Colonic mucosa (tissue), 4 donors: ENCODE data around the gene STRA8. TPM values are rescaled to one million over a fixed set of nuclear protein-coding genes. Genes with fewer than 3 reads are reported as not detected.
"Not testable (repeated sequence)": the region's sequence is repeated elsewhere in the genome, so short reads cannot be mapped to it uniquely, and the experiment has no call there.

ENCODE experiments used
- DNase-seq: peaks from one replicate; pipeline ENCODE4 v3.0.0-alpha.2; 2020
- H3K27ac ChIP-seq: fragments of 200-600 bp; one replicate; pipeline ENCODE4 v1.8.0; 2021
- H3K27me3 ChIP-seq: fragments of 200-600 bp; one replicate; pipeline ENCODE4 v1.8.0; 2021
- H3K36me3 ChIP-seq: fragments of 200-600 bp; one replicate; pipeline ENCODE4 v1.8.0; 2021
- H3K4me1 ChIP-seq: fragments of 200-600 bp; one replicate; pipeline ENCODE4 v1.8.0; 2021; ENCODE audit warnings: mild to moderate bottlenecking
- H3K4me3 ChIP-seq: fragments of 200-600 bp; one replicate; pipeline ENCODE4 v1.8.0; 2021
- H3K9ac ChIP-seq, 2 donors: one replicate each; pipeline ENCODE4 v1.7.0; 2013; ENCODE audit warnings: control low read depth in 2 of 2, low read depth in 2 of 2, low read length in 2 of 2
- H3K9me3 ChIP-seq: fragments of 200-600 bp; one replicate; pipeline ENCODE4 v1.8.0; 2021
- CTCF ChIP-seq: fragments of 200-600 bp; IDR thresholded peaks from one replicate; pipeline ENCODE4 v1.8.0; 2022; ENCODE audit warnings: antibody characterized with exemption, mild to moderate bottlenecking
- intact Hi-C: fragments of 100-400 bp; cut with DNase I; formaldehyde crosslinking; loops from one replicate; pipeline ENCODE4 v1.14.1; 2022
- total RNA-seq, 2 donors: library from RNA; stranded (reverse); fragmentation: NEBNext Ultra II Directional in 1 of 2; extraction: Animal tissue kit (Norgen Biotek cat#: 25700) in 1 of 2; gene quantifications; one replicate each; pipeline ENCODE4 v1.2.1, GENCODE V29; 2021
- donor health status: healthy.
- donor health status: DM: no; HTN: no; CAD: no.
- donor health status: DM: no; HTN: no; CAD: no.

Gene STRA8
- total RNA-seq, 2 donors from 2014 or later: not detected

DNA sequence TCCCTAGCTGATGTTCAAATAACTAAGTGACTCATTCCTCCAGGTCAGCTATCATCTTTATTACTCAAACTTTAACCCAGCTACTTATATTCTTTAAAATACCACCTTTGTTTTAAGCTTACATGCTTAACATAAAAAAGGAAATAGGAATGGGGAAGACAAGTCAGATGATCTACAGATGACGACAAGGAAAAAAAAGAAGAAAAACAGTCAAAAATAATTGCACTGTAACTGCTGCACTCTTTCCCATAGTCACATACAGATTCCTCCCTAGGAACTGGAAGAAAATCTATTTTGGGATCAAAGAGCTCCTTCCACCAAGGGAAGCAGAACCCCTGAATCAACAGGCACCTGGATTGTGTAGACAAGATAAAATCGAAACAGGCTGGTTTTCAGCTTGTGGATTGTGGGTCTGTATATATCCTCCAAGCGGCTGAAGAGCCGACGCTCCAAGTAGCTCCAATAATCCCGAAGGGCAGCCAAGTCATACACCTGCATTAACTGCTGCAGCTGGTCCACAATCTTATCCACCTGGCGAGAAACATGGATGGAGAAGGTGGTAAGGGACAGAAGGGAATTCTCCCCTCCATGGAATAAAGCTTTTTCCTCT, 24.3 kb upstream of the STRA8 start:
- no peak overlapping the region for H3K4me3 ChIP-seq
- H3K9ac ChIP-seq: no peak overlapping the region
- TF ChIP-seq CTCF: no peak
- no peaks in the 10 kb centered on the region for H3K36me3 ChIP-seq
- no peak overlapping the region for H3K27ac ChIP-seq
- DNase-seq: no peak
- intact Hi-C loops: no loop called here
- no peaks in the 10 kb centered on the region for H3K9me3 ChIP-seq
- no peaks in the 10 kb centered on the region for H3K4me1 ChIP-seq
- H3K27me3 ChIP-seq: no peaks in the 10 kb centered on the region

DNA sequence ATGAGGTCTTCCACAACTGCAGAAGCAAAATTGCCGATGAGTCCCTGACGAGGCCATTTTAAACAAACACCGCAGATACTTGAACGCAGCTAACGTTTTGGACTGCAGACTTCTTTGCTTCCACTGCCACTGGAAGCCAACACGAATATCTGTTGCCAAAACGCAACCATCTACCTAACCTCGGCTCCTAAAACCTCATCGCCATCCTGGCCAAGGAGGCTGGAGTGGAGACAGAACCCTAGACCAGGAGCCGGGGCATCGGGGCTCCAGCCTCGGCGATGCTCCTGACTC, 22.8 kb upstream of the STRA8 start:
- no peak for TF ChIP-seq CTCF
- Histone ChIP-seq H3K27ac (peak overlapping the region; percentile 66), H3K4me1 (no peaks in the 10 kb centered on the region), H3K9me3 (no peaks in the 10 kb centered on the region), H3K4me3 (peak overlapping the region; percentile 87), H3K9ac (peak overlapping the region; percentile 88 to 95), H3K27me3 (no peaks in the 10 kb centered on the region), H3K36me3 (no peaks in the 10 kb centered on the region)
- intact Hi-C loops: no loop called here
- no peak for DNase-seq

DNA sequence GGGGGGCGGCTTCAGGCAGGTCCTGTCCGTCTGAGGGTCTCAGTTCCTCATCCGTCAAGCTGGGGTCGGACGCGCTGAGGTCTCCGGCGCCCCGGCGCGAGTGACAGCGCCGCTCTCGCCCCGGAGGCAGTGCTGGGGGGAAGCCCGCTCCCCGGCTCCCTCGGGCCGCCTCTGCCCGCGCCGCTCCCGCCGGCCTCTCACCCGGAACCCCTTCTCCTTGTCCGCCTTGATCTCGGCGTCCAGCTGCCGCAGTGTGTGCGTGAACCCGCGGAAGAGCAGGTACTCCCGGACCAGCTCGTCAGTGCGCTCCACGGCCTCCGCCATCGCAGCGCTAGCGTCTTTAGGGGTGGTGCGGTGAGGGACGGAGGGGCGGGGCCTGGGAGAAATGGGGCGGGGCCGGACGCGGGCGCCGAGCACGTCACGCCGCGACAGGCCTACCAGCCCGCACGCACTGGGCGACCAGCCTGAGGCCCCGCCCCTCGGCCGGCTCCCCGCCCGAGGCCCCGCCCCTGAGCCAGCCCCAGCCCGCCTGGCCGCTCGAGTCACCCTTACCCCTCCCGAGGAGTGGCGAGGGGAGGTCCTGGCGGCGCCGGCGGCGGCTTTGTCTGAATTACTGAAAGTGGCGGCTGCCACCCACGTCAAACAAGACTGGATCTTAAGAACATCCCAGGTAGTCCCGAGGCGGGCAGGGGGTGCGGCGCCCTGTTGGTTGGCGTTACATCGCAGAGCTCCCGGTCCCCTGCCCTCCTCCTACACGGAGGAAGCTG, 22.3 kb upstream of the STRA8 start, which contains the start of gene WDR91:
Gene WDR91 (minus strand): TSS at position 348 of the 767 bp plus-strand sequence. CDS start 24 bp downstream, at position 324.
- Histone ChIP-seq H3K36me3 (no peaks in the 10 kb centered on the region), H3K9ac (peak within 1 kb of the TSS; percentile 88 to 95), H3K4me3 (peak within 1 kb of the TSS; percentile 87), H3K4me1 (no peaks in the 10 kb centered on the region), H3K27ac (peak within 1 kb of the TSS; percentile 66), H3K27me3 (no peaks in the 10 kb centered on the region), H3K9me3 (no peaks in the 10 kb centered on the region)
- DNase-seq: peak; percentile 97
- no peak for TF ChIP-seq CTCF
- intact Hi-C loops: no loop called here

- H3K27me3 ChIP-seq, DNase-seq, H3K9me3 ChIP-seq, H3K4me1 ChIP-seq, H3K36me3 ChIP-seq, intact Hi-C loops: not testable (repeated sequence)
- H3K9ac ChIP-seq: peak overlapping the region; percentile 67 to 71
- peak overlapping the region; percentile 58 for H3K27ac ChIP-seq
- peak overlapping the region; percentile 87 for H3K4me3 ChIP-seq
These were observed 21.5 kb upstream of the STRA8 start for GRCh38 chr7:135211946-135212685.

DNA sequence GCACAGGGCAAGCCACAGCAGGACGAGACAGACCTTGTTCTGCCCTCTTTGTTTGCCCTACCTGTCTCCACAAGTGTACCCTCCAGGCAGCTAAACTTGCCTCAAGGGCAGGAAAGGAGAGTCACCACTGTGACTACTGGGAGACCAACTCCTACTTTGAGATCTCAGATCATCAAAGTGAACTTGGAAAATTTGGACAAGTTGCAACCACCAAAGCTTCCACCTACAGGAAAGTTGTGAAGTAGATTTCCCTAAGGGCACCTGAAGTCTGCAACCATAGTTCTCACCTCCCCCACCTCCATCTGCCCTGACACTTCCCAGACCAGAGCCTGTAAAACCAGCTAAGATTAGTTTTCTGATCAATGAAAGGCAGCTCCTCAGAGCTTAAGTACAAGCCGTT, 19.8 kb upstream of the STRA8 start:
- Histone ChIP-seq H3K4me3 (no peak overlapping the region), H3K36me3 (no peaks in the 10 kb centered on the region), H3K27ac (no peak overlapping the region), H3K4me1 (no peaks in the 10 kb centered on the region), H3K9me3 (no peaks in the 10 kb centered on the region), H3K27me3 (no peaks in the 10 kb centered on the region), H3K9ac (no peak overlapping the region)
- intact Hi-C loops: no loop called here
- no peak for DNase-seq
- TF ChIP-seq CTCF: no peak

GRCh38 chr7:135215180-135215579, 18.5 kb upstream of the STRA8 start:
- no peak for TF ChIP-seq CTCF
- H3K4me3 ChIP-seq: no peak overlapping the region
- H3K9me3 ChIP-seq: no peaks in the 10 kb centered on the region
- H3K9ac ChIP-seq: no peak overlapping the region
- DNase-seq: no peak
- H3K36me3 ChIP-seq: no peaks in the 10 kb centered on the region
- intact Hi-C loops: no loop called here
- H3K27ac ChIP-seq: no peak overlapping the region
- no peaks in the 10 kb centered on the region for H3K27me3 ChIP-seq
- H3K4me1 ChIP-seq: no peaks in the 10 kb centered on the region
